Hematopoietic multipotent progenitor cell treated with erythropoietin and hydrocortisone succinate and interleukin-3 and kit ligand, for 8 days (in vitro differentiated cells): ENCODE measurements around the gene DIP2C.
"Not testable (repeated sequence)": the region's sequence is repeated elsewhere in the genome, so short reads cannot be mapped to it uniquely, and the experiment has no call there.

Experiments
- DNase-seq: peaks from one replicate; pipeline ENCODE4 v3.0.0-alpha.2; 2015

The DIP2C gene

DNA sequence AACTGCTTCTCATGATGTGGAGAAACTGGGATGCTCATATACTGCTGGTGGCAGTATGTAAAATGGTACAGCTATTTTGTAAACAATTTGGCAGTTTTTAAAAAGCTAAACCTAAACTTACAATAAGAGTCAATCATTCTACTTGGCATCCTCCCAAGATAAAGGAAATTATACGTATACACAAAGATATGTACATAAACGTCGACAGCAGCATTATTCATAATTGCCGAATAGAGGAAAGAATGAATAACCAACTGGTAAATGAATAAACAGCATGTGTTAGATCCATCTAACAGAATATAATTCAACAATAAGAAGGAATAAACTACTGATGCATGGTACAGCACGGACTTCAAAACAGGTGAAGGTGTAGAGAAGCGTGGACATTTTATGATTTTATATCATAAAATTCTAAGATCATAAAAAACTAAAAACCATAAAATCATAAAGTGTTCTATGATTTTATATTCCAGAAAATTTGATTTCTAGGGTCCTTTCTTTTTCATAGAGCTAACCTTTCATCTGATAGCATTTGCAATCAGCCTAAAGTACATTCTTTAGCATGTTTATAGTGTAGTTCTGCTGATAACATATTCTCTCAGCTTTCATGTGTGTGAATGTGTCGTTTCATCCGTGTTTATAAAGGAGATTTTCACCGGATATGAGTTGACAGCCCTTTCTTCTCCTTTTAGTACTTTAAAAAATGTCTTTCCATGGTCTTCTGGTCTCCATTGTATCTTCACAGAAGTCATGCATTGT is 261.5 kb downstream of the DIP2C start:
- DNase-seq, result no peak

DNA sequence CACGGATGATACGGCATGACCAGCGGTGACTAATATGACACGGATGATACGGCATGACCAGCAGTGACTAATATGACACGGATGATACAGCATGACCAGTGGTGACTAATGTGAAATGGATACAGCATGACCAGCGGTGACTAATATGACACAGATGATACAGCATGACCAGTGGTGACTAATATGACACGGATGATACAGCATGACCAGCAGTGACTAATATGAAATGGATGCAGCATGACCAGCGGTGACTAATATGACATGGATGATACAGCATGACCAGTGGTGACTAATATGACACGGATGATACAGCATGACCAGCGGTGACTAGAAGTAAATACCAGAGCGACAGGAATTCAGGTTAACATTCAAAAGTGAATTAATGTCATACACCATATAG is 264.1 kb downstream of the DIP2C start:
- not testable (repeated sequence) for DNase-seq

DNA sequence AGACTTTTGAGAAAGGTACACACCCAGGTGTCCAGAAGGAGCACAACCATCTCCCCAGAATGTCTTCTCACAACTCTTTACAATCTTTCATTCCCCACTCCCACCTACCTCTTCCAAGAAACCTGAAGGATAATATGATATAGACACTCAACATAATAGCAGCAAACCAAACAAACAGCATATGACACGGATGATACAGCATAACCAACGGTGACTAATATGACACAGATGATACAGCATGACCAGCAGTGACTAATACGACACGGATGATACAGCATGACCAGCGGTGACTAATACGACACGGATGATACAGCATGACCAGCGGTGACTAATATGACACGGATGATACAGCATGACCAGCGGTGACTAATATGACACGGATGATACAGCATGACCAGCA is 264.7 kb downstream of the DIP2C start:
- DNase-seq, result not testable (repeated sequence)

DNA sequence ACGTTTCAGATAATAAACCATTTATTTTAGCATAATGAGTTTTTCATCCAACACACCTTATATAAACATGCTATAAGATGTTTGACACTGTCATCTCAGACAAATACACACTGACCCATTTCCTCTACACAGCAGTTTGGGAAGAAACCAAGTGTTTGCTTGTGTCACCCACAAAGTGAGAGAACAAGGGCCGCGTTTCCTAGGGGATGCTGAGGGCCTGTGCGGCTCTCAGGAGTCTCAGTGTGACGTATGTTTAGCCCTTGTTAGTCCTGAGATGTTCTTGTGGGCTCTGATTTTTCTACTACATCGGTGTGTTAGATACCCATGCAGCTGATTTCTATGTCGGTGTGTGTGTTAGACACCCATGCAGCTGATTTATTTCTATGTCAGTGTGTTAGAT is 266.3 kb downstream of the DIP2C start:
- no peak for DNase-seq

DNA sequence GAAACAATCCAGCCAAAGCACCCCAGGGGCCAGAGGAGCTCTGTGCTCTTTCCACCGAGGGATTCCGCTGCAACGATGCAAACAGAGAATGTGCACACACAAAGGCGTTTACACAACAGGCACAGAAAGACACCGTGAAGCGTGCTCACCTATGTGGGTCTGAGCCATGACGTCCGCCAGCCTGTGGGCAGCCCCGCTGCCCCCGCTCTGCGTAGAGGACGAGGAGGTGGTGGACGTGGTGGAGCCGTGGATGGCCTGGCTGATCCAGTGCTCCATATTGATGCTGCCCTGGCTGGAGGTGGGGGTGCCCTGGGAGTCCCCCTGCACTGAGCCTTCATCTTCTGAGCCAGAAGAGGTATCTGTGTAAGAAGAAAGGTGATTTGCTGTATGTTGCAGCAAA is 266.8 kb downstream of the DIP2C start:
- no peak for DNase-seq

DNA sequence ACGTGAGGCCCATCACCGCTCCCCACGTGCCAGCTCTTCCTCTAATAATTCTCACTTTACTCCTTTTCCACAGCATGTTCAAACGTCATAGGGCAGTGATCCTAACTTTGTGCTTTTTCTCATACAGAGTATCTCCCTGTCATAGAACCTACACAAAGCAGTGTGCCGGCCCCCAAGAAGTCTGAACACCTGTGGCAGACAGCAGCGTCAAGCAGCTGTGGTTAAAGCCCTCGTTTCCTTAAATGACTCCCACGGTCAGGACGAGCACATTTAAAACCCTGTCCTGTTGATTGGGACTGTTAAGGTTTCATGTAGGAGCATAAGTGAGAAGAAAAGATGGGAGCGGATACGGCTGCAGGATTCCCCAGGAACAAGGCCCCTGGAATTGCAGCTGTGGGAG is 267.2 kb downstream of the DIP2C start:
- DNase-seq, result no peak

DNA sequence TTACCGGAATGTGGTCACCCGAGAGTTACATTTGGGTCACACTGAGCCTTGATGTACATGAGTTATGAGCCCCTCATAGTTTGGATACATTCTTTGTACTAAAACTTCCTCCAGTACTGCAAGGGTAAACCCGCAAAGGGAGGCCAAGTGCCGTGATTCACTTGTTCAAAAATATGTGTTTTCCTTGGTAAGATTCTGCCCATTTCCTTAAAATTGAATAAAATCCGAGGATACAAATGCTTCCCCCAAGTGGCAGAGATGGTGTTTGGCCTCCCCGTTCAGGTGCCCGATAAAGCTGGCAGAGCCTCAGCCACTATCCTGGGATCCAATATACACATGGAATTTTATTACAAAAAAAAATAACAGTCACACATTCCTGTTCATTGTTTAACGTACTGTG is 268.3 kb downstream of the DIP2C start:
- DNase-seq, result no peak

DNA sequence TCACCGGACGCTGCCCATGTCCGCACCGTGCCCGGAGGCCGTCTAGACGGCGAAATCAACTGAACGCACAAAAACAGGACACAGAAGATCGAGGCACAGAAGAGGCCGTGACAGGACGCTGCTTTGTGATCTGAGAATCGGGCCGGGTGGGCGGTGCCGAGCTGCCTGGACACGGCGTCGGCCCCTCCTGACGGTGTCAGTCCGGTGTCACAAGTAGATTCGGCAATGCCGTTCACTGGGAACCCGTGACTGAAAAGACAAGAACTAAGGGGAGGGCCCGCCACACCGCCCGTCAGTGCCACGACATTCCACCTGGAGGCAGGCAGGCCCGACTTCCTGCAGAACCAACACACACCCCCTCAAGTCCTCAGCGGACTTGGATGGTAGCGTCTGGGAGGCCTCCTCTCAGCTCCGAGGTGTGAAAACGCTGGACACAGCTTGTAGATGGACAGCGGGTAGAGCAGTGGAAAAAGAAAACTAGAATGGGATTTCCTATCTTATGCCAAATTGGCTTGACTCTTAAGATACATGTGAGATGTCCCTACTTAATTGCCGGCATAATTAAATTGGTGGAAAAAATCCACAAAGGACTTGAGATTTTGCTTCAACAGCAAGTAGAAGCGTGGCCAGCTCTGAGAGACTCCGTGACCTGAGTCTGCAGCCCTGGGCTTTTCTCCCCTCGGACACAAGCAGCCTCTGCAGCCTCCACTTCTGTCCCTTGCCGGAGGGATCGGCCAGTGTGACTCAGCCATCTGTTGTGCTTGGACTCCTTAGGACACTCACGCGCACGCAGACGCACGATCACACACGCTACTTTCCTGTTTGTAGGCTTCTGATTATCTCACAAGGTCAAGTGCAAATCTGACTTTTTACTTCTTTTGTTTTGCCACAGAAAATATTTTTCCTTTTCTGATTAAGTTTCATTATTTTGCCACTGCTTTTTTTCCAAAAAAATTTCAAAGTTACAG is 269.0 kb downstream of the DIP2C start:
- no peak for DNase-seq

DNA sequence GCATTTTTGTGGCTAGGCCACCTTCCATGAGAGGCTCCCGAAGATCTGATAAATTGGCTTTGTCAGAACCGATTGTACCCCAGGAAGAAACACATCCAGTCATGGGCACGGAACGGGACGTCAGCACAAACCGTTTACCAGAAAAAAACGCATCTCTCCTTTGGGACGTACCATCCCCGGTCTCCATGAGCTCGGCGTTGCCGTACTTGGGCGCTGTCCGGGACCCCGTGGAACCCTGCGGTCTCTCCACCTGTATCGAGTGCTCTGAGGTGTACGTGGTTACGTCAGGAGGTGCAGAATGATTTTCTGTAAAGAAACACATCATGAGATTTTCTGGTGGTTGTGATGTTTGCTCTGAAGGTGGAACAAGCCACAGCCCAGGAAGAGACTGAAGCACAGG is 270.6 kb downstream of the DIP2C start:
- DNase-seq, result no peak

DNA sequence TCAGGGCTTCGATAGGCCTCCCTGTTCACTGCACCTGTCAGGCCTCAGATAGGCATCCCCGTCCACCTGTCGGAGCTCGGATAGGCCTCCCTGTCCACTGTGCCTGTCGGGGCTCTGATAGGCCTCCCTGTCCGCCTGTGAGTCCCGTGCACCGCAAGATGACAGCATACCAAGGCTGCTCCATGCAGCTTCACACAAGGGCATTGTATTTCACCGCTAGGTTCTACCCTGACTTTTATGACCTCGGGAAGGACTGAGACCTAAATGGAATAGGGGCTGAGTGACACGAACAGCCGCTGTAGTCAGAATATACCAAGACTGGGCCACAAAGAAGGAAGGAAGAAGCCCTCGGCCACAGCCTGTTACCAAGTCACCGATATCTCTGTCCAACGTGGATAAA is 271.2 kb downstream of the DIP2C start:
- no peak for DNase-seq

DNA sequence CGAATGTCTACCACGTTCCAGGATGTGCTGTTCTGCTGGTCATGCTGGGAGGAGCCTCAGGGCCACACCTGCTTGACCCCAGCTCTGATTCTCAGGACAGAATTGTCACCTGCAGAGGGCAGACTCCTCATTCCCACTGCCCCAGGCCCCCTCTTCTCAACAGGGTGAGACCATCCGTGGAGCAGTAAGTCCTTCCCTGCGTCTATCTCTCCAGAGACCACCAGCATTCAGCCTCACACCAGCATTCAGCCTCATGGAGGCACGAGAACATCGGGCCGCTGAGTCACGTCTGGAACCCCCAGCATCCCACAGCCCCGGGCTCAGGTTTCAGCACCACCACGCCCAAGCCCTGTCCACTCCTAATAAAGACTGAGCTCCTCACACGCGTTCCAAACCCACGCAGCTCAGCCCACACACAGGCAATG is 273.4 kb downstream of the DIP2C start:
- no peak for DNase-seq

DNA sequence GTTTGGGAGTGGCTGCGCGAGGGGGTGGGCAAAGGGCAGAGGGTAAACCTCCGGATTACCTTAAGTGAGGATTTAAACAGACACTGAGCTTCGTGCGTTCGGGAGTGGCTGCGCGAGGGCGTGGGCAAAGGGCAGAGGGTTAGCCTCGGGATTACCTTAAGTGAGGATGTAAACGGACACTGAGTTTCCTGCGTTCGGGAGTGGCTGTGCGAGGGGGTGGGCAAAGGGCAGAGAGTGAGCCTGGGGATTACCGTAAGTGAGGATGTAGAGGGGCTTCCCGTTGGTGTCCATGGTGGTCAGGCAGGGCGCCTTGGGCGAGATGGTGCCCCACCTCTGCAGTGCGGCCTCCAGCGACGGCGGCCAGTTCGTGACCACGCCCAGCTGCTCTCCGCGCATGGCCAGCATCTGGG is 275.8 kb downstream of the DIP2C start:
- no peak for DNase-seq

DNA sequence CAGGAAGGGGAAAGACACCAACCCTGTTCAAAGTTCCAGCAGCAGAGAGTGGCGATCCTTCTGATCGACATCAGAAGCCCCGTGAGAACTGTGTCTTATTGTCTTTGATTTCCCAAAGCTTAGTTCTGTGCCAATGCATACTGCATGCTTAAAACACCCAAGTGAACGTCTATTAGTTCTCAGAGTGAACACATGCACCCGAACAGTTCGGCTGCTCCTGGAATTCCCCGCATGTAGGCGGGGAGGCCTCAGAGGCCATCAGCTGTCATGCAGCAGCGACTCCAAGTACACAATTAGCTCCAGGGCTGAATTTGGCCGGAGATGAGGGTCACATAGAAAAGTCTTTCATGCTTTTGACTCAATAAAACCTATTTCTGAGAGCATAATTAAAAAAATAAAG is 277.4 kb downstream of the DIP2C start:
- no peak for DNase-seq

DNA sequence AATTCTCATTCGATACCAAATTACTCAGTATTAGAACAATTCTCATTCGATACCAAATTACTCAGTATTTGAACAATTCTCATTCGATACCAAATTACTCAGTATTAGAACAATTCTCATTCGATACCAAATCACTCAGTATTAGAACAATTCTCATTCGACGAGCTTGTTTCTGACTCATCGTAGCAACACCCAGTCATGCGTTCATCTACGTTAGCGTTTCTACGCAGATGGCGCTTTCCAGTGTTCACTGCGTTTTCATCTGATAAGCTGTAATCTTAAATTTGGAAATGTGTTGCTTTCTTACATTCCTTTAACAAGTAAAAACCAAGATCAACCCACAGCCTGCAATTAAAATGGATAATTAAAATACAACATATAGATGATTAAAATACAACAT is 277.9 kb downstream of the DIP2C start:
- no peak for DNase-seq

DNA sequence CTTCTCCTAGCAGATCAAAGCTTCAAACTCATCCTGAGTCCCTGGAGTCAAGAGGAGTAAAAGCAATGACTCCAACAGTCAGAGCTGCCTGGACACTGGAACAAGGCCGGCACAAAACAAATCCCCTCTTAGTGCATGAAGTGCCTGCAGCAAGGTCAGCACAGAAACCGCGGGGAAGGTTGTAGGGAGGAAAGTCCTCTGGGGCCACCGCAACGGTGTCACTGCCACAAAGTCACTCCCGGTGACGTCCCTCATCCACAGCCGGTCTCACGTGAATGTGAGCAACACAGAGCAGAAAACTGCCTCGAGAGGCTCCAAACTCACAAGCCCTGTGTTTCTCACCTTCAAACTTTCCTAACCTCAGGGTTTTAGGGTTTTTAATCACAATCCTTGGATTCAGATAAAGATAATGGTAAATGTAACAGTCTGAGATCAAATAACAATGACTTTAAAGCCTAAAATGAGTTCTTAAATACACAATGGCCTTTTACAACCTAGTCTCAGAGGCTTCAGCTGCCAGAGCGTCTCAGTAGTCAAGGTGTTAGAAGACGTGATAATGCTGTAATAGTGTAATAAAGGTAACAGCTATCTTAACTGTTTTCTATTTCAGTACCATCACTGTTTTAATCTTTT is 279.9 kb downstream of the DIP2C start:
- DNase-seq, result no peak

DNA sequence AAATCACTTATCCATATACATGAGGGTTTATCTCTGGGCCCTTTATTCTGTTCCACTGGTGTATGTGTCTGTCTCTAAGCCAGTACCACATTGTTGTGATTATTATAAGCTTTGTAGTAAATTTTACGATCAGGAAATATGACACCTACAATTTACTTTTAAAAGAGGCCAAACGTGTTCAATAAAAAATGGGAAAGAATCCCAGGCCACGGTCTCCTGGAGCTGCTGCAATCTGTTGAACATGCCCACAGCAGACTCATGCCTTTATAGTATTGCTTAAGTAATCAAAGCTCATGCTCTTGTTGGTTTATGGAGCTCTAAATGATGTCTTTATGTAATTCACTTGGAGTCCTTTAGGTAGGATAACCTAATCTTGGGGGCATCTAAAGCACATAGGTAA is 281.2 kb downstream of the DIP2C start:
- DNase-seq, result no peak

DNA sequence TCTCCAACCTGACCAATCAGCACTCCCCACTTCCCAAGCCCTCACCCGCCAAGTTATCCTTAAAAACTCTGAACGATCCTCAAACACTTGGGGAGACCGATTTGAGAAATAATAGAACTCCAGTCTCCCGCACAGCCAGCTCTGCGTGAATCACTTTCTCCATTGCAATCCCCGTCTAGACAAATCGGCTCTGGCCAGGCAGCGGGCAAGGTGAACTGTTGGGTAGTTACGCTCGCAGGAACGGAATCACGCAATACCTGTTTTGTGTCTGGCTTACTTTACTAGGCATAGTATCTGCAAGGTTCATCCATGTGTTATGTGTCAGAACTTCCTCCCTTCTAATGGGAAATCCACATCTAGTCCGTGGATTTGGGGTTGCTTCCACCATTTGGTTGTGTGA is 282.5 kb downstream of the DIP2C start:
- DNase-seq, result no peak

DNA sequence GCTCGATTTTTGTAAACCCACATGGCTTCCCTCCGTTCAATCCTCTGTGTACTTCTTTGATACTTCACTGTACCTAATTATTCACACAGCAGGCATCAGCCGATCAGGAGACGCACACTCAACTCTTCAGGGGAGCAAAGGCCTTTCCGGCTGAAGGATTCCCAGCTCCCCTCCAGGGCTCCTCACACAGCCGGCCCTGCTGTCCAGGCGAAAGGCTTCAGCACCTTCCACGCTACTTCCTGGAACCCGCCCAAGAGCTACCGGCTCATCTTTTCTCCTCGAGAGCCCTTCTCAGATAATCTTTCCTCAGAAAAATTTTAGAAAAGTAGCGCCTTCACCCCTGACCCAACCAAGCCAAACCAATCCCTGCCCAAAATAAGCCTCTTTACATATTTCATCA is 283.8 kb downstream of the DIP2C start:
- no peak for DNase-seq

DNA sequence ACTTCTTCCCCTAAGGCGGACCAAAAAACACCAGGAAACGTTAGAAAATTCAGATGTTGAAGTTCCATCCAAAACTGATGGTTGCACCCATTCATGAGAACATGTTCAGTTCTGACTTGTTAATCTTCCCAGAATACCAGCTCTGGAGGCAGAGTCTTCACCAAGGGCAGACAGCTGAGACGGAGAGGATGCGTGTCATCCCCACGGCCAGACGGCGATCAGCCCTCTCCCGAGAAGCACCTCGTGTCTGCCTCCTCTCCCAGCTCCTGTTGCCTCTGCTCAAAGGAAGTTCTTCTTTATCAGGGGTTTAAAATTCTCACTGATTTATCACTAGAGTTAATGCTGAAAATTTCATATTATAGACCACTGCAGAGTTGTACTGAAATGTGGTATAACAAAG is 284.5 kb downstream of the DIP2C start:
- no peak for DNase-seq

DNA sequence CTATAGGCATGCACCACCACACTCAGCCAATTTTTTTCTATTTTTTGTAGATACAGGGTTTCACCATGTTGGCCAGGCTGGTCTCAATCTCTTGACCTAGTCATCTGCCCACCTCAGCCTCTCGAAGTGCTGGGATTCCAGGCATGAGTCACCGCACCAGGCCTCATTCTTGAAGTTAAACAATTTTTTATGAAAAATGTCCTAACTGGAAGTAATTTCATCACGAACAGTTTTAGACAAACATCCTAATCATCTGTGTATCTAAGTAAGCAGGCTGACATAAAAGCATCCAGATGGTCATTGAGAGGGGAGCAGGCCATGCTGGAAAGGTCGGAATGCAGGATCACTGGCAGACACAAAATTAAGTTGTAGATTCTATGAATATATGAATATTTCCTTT is 285.1 kb downstream of the DIP2C start:
- no peak for DNase-seq

DNA sequence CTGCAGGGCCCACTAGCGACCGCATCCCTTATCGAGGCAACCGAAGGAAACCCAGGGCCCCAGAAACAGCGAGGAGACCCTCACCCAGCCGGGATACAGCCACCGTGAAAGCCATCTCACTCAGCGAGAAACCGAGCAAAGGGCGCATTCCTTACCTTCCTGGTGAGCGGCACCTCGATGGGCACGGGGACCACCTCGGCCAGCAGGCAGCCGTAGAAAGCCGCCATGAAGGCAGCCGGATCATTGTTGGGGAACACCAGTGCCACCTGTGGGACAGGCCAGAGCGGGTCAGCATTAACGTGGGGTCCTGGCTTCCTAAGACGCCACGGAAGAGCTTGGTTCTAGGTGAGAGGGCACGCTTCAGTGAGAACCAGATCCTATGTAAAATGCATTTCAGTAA is 290.5 kb downstream of the DIP2C start:
- no peak for DNase-seq

DNA sequence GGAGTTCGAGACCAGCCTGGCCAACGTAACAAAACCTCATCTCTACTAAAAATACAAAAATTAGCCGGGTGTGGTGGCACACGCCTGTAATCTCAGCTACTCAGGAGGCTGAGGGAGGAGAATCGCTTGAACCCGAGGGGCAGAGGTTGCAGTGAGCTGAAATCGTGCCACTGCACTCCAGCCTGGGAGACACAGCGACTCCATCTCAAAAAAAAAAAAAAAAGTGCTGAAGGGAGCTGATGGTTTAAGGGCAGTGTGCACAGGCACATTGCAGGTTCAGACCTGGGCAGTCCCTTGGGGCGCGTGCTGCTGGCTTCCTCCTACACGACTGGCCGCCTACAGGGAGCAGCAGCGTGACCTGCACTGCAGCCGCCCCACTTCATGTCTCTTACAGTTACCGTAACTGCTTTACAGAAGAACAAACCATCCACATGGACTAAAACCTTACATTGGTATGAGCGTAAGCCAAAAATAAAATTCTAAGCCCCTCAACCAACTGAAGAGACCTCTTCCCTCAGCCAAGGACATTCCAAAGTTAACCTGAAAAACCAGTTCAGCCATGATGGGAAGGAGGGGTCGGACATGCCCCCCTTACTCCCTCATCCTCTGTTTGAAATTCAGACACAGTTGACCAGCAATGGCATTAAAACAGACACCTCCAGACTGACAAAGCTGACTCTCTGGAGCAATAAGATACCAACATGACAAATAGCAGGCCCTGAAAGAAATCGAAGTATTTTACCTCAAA is 292.0 kb downstream of the DIP2C start:
- DNase-seq, result no peak
